GM21786 (cell line): ENCODE data around the gene SPEN.

Experiments
- ATAC-seq: cut with Tn5 transposase; IDR thresholded peaks from one replicate; pipeline ENCODE4 v1.9.1; 2021; ENCODE audit not compliant: unreplicated experiment

SPEN gene

DNA sequence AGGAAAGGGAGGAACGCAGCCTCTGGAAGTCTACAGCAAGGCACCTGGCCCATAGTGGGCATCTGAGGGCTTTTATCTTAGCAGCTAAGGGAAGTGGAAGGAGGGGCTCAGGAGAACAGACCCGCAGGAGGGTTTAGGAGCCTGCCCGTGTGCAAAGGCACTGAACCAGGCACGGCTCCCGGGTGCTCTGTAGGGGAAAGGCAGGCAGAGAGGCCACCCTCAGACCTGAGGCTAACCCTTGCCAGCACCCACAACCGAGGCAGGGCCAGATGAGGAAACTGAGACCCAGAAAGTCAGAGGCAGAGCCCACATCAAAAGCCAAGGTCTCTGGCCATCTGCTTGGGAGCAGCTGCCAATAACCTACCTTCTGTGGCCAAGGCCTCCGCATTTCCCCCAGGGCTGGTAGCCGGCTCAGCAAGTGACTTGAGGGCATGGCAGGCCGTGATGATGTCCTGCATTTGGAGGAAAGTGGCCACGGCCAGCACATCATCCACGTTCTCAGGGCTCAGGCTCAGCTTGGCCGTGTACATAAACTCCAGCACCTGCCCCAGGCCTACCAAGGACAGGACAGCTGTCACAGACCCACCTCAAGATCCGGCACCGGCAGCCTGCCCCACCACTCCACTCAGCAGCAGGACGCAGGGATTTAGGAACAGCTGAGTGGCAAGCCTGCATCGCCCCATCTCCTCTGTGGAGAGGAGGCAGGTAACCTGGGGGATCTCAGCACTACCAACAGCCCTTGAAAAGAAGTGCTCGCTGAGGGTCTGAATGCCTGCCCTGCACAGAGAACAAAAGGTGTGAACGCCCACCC is 99.3 kb downstream of the SPEN start:
- no peak for ATAC-seq

- ATAC-seq, result no peak
Observed at GRCh38 chr1:15947382-15948090, 100.0 kb downstream of the SPEN start.

- ATAC-seq, result no peak
Observed at GRCh38 chr1:15948091-15948591, 100.6 kb downstream of the SPEN start.

DNA sequence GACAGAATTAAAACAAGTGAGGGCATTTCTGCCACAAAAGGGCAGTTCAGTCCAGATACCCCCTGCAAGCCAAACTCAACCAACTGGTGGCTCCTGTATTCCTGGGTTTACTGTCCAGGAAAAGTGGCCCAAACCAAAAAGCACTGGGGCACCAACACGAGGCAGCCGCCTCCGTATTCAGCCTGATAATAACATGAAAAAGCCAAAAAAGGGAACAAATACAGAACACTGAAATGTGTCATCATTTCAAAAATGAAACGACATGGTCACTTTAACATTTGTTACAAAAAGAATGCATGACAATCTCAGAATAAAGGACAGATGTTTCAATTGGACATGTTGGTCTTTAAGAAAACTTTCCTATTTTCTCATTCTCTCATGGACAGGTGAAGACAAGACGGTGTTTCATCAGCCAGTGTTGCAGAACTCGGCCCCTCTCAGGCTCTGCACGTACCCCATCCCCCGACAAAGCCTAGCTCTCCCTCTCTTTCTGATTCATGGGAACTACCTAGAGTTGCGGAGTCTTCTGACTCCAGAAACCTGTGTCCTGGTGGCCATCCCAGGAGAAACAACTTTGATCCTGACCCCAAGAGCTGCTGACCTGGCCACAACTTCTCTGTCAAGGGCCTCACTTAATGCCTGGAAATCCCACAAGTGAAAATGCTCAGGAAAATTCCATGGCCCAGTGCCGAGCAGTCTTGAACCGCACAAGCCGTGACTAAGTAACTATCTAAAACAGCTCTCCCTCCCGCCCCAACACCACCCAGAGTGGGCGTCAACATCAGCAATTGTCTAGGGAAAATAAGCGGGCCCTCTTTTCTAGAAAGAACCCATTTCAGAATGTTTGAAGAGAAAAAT is 101.3 kb downstream of the SPEN start:
- no peak for ATAC-seq

- peak; percentile 57 for ATAC-seq
Observed at GRCh38 chr1:15949453-15950245, 102.1 kb downstream of the SPEN start.

DNA sequence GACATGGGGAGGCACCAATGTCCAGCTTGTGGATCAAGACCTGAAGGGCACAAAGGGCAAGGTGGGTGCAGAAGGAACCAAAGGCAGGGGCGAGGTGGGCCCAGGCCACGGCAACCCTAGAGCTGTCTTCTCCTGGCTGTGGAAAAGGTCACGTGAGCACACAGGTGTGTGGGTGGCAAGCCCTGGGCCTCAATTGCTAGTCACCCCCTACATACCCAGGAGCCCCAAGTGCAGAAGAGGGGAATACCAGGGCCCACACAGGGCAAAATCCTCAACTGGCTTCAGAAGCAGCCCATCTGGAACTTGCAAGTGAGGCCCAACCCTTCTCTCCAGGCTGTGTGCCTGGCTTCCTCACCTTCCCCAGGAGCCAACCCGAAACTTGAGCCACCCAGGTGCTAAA is 102.8 kb downstream of the SPEN start:
- no peak for ATAC-seq

DNA sequence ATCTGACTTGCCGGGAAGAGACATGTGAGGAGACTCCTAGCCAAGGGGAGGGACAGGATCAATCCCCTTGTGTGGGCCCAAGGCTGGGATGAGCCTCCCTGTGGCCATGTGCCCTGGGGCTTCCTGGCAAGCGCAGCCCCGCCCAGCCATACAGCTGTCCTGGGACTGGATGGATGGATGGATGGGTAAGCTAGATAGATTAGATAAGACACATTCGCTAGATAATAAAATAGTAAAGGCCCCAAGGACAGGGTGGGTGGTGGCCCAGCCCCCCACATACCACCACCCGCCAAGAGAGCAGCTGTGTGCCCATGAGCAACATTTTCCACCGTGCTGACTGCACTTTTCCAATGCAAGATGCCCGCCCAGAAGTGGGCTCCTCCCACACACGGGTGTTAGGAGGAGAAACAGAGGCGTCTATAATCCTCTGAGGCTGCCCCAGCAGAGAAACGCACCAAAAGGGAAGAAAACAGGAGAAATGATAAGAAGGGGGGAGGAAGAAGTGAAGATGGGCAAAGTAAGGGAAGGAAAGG is 103.3 kb downstream of the SPEN start:
- ATAC-seq, result no peak

DNA sequence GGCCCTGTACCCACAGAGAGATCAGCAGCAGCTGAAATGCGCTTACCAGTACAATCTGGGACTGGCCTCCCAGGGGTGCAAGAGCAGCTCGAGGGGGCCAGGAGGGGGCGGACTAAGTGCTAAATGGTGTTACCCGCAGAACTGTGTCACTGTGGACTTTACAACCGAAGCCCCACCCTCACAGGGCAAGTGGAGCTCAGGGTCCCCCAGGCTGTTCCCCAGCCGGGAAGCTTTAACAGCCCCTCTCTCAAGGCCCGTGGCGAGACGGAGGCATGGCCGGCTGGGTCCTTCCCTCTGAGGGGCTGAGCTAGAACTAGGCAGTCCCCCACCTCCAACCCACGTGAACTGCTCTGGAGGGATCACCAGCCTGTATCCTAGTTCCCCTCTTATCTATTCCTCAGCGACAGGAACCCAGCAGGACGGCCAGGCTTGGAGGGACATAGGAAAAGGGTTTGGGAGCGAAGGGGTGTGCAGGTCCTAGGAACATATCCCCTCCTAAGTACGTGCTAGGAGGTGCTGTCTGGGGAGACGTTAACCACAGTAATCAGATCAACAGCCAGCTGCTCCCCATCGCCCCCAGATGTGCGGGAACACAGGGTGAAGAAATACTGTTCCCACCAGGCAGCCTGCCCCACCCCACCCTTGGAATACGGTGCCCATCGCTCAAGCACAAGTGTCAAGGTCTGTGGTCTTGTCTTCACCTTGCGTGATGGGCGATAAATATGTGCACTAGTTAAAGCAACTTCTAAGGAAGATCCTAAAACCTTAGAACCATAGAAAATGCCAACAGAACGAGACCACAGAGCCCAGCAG is 104.0 kb downstream of the SPEN start:
- ATAC-seq, result no peak

DNA sequence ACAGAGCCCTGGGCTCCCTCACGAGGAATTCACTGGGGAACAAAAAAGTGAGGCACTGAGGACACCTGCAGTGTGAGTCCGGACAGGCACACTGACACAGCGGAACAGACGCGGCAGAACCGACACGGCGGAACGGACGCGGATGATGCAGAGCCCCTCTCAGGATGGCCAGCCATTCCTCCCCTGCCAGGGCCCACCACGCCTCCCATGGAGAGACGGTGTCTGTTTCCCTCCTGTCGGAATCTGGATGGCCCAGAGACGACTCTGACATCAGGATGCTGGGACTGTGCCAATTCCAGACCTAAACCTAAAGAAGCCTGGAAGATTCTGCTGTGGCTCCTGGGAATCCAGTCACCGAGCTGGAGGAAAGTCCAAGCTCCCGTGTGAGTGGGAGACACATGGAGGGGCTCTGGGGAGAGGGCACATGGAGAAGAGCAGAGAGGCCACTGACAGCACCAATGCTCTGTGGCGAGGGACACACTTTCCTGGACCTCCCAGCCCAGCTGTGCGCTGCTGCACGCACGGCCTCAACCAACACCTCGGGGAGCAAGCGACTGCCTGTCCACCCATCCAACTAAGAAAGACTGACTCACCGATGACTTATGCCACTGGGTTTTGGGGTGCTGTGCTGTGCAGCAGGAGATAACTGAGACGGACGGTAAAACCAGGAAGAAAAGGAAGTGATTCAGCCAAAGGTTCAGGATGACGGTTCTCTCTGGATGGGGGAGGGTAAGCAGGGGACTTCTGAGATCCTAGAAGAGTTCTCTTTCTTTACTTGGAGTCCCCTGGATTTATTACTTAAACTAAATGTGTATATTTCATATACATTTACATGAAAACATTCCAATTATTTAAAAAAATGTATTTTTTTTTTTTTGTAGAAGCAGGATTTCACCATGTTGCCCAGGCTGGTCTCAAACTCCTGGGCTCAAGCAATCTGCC is 105.1 kb downstream of the SPEN start:
- ATAC-seq, result no peak

DNA sequence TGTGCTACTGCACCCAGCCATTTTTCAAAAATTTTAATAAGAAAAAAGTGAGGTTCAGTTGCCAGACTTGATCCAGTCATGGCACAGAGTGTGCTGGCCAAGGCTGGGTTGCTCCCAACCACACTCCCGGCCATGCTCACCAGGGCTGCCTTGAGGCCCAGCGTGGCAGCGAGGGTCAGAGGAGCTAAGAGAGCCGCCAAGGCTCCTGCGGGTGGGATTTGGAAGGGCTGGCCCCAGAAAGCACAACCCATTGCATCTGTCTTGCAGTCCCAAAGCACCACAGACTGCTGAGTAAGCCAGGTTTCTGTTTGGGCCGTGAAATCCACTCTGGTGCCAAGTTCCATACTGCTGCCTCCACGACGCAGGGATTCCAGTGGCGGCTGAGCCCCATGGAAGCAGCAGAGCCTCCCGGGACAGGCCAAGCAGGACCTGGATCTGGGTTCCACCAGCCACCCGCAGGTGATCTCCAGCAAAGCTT is 105.8 kb downstream of the SPEN start:
- ATAC-seq, result no peak

GRCh38 chr1:15953791-15954241 is 106.3 kb downstream of the SPEN start:
- ATAC-seq, result no peak

GRCh38 chr1:15954316-15954715 is 106.8 kb downstream of the SPEN start:
- ATAC-seq, result no peak

DNA sequence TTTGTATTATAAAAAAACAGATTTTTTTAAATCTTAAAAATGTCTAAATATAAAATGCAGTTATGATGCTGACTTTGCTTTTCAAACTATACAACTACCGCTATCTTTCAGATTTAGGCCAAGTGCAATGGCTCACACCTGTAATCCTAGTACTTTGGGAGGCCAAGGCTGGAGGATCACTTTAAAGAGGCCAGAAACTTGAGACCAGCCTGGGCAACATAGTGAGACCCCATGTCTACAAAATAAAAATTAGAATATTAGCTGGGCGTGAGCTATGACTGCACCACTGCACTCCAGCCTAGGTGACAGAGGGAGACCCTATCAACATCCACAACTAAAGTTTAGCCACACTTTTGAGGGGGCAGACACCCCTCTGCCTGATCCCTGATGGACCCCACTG is 108.0 kb downstream of the SPEN start:
- ATAC-seq, result no peak

DNA sequence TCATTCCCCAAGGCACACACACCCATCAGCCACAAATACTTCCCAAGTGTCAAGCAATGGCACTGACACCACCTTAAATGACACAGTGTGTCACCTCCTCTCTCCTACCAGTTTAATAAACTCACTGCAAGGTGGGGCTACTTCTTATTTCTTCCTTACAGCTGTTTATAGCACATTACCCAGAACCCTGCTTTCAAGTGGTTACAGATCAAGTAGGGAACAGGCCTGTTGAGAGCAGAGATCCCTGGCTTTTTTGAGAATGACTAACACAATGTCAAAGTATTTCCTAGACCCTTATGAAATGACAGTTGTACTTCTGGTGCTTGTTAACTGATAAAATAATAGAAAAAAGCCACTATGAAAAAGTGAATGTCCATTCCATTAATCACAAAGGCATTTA is 108.6 kb downstream of the SPEN start:
- ATAC-seq, result no peak

DNA sequence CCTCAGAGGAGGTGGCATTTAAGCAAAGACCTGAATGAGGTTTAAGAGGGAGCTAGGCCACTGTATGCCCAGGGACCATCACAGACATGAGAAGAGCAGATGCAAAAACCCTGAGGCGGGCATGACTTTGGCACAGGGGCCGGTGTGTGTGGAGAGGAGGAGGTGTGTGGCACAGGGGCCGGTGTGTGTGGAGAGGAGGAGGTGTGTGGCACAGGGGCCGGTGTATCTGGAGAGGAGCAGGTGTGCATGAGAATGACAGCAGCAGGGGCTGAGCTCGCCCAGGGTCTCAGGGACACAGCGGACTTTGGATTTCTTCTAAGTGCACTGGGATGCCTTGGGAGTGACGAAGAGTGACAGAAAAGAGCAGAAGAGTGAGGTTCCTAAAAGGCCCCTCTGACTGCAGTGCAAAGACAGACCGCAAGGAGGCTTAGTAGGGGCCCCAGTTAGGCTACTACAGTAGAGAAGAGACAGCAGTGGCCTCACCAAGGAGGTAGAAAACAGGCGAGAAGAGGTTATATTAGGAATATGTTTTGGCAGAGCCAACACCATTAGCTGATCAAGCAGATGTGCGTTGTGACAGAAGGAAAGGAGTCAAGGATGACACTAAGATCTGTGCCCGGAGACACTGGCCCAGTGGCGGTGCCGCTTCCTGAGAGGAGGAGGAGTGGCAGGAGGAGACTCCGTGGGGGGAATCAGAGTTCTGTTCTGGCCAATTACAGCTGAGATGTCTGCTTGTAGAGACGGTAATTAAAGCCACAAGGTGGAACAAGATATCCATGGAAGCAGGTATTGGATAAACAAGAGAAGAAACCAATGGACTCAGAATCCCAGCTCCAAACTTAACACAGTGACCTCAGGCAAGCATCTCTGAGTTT is 110.0 kb downstream of the SPEN start:
- ATAC-seq, result no peak

GRCh38 chr1:15958111-15958510 is 110.6 kb downstream of the SPEN start:
- ATAC-seq, result no peak

DNA sequence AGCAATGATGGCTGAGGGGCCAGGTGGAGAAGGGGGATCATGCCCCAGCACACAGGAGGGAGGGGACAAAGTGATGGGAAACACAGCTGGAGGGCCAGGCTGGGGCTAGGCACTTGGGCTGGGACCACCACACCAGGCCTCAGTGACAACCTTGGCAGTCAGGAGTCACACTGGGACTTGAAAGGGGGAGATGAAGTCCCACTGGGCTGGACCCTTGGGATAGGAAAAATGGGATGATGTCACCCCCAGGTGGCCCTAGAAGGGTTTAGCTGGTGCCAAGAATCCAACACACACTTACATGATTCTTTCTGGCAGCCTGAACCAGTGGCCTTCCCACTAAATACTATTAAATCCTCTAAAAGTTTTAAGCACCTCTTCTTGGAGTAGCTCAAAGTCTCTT is 111.3 kb downstream of the SPEN start:
- no peak for ATAC-seq
